Pancreas (tissue), 10 donors: ENCODE results near the gene PDE2A. TPM values are rescaled to one million over a fixed set of nuclear protein-coding genes. Genes with fewer than 3 reads are reported as not detected.
A peak's percentile ranks its signal among the peaks of the same experiment; 100 is the strongest.

ENCODE experiments used
- ATAC-seq, 4 donors: fragments of 200-7000 bp; cut with Tn5 transposase; one replicate each; pipeline versions ENCODE4 v1.8.0 to v1.9.1; 2020; ENCODE audit warnings: mild to moderate bottlenecking in 4 of 4, moderate library complexity in 4 of 4
- DNase-seq, 6 donors: peaks; one replicate each; pipeline ENCODE4 v3.0.0-alpha.2; 2020
- FAIRE-seq: peaks from 2 replicates; lab custom pipeline; 2012; peaks lifted over from hg19 to GRCh38; lab: Jason Lieb, UNC
- H3K27ac ChIP-seq, 4 donors: fragments of 200-600 bp; sonication (generic); 1 replicate in 3 of 4; 2 replicates in 1 of 4; pipeline versions ENCODE4 v1.5.0 to v1.8.0; 2020
- H3K27me3 ChIP-seq, 4 donors: fragments of 200-600 bp; one replicate each; pipeline ENCODE4 v1.8.0; 2021
- H3K36me3 ChIP-seq, 3 donors: fragments of 200-600 bp; sonication (generic) in 1 of 3; one replicate each; pipeline versions ENCODE4 v1.5.0 to v1.8.0; 2020 to 2021
- H3K4me1 ChIP-seq, 3 donors: fragments of 200-600 bp; one replicate each; pipeline ENCODE4 v1.8.0; 2021
- H3K4me3 ChIP-seq, 4 donors: fragments of 200-600 bp; sonication (generic) in 2 of 4; one replicate each; pipeline versions ENCODE4 v1.5.0 to v1.8.0; 2020 to 2021
- H3K9me3 ChIP-seq, 4 donors: fragments of 200-600 bp; one replicate each; pipeline ENCODE4 v1.8.0; 2021
- CTCF ChIP-seq, 4 donors: fragments of 200-600 bp; sonication (generic) in 3 of 4; IDR thresholded peaks; one replicate each; pipeline versions ENCODE4 v1.5.0 to v1.8.0; 2021; ENCODE audit warnings: antibody characterized with exemption in 4 of 4
- WGBS, 2 donors: extraction: QIAGEN DNeasy Blood & Tissue Kit; methylation state at CpG; one replicate each; pipeline ENCODE4 v1.1.7; 2013; 5-methylcytosine and 5-hydroxymethylcytosine counted together
- intact Hi-C, 3 donors: fragments of 100-400 bp; cut with DNase I; formaldehyde crosslinking; loops; one replicate each; pipeline versions ENCODE4 v1.11.1 to v1.14.2; 2022
- polyA plus RNA-seq, 2 donors: library from polyadenylated mRNA; stranded (reverse); fragments of 200-250 nt; gene quantifications; one replicate each; pipeline ENCODE4 v1.2.3, GENCODE V29; 2013
- total RNA-seq, 6 donors: library from RNA; stranded (reverse); fragmentation: NEBNext Ultra II Directional in 4 of 6; extraction: Animal tissue kit (Norgen Biotek cat#: 25700) in 4 of 6; gene quantifications; one replicate each; pipeline versions ENCODE4 v1.2.1 to v1.2.4, GENCODE V29; 2021 to 2023
- donor health status: healthy with polysubstance abuse.
- donor health status: DM: no; HTN: no; CAD: no; lungs with moderate emphysema.
- donor health status: DM: no; HTN: no; CAD: no.
- donor health status: control.
- donor health status: control.
- donor health status: Bipolar disorder and iron deficiency.
- donor health status: DM: yes; HTN: yes; CAD: no.
- donor health status: DM: no; HTN: no; CAD: no.
- donor health status: DM: no; HTN: no; CAD: no.
- donor health status: DM: yes; HTN: yes; CAD: no.

Gene PDE2A
- total and polyA plus RNA-seq, 8 donors: 2.1 to 16.3 (median 4.1) TPM

DNA sequence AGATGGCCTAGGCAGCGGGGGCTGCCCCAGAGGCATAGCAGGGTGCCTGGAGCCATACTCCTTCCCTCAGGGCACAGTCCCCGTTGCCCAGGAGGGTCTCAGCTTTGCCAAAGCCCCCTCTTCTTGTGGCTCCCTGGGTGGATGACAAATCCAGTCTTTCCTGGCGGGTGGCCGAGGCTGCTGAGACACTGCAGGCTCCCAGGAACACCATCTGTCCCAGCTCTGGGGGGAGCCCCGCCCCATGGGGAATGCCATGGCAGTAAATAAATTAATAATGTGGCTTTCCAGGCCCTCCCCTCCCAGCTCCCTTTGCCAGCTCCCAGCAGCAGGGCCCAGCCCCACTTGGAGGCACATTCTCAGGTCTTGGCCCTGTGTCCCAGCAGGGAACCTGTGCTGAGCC is 45.0 kb downstream of the PDE2A start:
- Histone ChIP-seq H3K36me3 (no peaks in the 10 kb centered on the region), H3K4me3 (no peak overlapping the region), H3K27me3 (no peaks in the 10 kb centered on the region), H3K4me1 (peaks cover 0 to 5% (median 0%) of the 10 kb centered on the region in 3 donors), H3K9me3 (no peaks in the 10 kb centered on the region), H3K27ac (no peak overlapping the region)
- intact Hi-C loops: no loop called here
- no peak for TF ChIP-seq CTCF (IDR thresholded peaks at IDR 0.05)
- FAIRE-seq (no peak), DNase-seq (no peak), ATAC-seq (no peak)
- 89 to 94% methylated on average over 4 to 5 of the region's 5 CpGs for WGBS, 2 donors

GRCh38 chr11:72627594-72628281 is 46.5 kb downstream of the PDE2A start:
- H3K36me3 ChIP-seq: no peaks in the 10 kb centered on the region
- intact Hi-C loops: no loop called here
- H3K4me1 ChIP-seq: peaks cover 0 to 5% (median 0%) of the 10 kb centered on the region in 3 donors
- no peaks in the 10 kb centered on the region for H3K27me3 ChIP-seq
- ATAC-seq (no peak), FAIRE-seq (no peak), DNase-seq (no peak)
- no peak for TF ChIP-seq CTCF (IDR thresholded peaks at IDR 0.05)
- no peaks in the 10 kb centered on the region for H3K9me3 ChIP-seq
- WGBS, 2 donors: 83 to 95% methylated on average over 7 of the region's 7 CpGs
- H3K27ac ChIP-seq: no peak overlapping the region
- H3K4me3 ChIP-seq: no peak overlapping the region

DNA sequence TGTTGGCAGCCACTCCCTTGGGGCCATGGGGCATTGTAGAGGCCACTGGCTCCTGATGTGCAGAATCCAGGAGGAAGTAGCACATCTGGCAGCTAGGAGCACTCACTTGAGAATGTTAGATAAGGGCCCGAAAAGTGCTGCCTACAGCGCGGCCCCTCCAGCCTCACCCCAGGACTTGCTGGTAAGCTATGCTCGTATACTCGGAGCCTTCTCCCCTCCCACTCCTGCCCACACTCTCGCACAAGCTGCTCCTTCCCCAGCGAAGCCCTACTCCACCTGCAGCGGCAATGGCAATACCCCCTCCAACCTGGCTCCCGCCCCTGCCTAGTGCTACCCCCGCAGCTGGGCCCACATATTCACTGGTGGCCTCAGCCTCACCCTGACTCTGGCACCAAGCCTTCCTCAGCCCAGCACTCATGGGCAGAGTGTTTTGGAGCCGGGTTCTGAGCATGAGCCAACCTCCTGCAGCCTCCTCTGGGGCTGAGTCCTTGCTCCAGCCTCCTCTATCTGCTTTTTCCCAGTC is 47.7 kb downstream of the PDE2A start:
- 77 to 86% methylated on average over 11 of the region's 11 CpGs for WGBS, 2 donors
- Histone ChIP-seq H3K27me3 (no peaks in the 10 kb centered on the region), H3K4me1 (peaks cover 0 to 5% (median 0%) of the 10 kb centered on the region in 3 donors), H3K4me3 (no peak overlapping the region), H3K36me3 (no peaks in the 10 kb centered on the region), H3K27ac (no peak overlapping the region), H3K9me3 (no peaks in the 10 kb centered on the region)
- no peak for DNase-seq
- no peak for FAIRE-seq
- intact Hi-C loops: no loop called here
- no peak for TF ChIP-seq CTCF (IDR thresholded peaks at IDR 0.05)
- no peak for ATAC-seq

DNA sequence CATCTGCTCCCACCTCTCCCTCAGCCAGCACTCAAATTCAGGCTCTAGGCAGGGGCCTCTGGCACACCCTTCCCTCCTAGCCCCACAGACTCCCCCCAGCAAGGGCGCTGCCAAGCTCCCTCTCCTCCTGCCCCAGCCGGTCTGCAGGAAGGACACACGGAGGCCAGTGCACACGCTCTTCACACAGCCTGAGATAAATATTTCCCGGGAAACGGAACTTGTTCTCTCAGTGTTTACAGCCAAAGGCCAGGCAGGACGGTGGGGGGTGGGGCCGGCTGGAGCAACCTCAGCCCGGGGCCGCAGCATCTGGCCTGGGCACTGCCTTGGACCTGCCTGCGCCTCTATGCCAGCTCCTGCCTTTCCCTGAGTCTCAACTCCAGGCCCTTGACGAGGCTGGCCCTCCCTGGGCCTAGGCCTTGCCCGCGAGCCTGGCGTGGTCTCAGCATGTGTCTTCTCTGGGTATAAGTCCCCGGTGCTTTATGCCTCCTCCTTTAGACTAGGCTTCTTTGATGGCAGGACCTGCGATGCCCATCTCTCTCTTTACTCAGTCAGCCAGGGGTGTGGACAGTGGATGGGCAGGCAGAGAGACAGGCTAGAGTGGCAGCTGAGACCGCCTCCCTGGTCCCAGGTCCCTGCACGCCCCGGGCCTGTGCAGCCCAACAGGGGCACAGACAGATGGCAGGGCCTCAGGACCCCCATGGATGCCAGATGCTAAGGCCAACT is 48.4 kb downstream of the PDE2A start:
- Histone ChIP-seq H3K4me1 (peaks cover 0 to 5% (median 0%) of the 10 kb centered on the region in 3 donors), H3K9me3 (no peaks in the 10 kb centered on the region), H3K27ac (peak overlapping the region in 2 of 4 donors; percentile 15 to 23), H3K36me3 (no peaks in the 10 kb centered on the region), H3K4me3 (no peak overlapping the region), H3K27me3 (no peaks in the 10 kb centered on the region)
- DNase-seq (peak in 5 of 6 donors; percentile 33 to 72 (median 65)), FAIRE-seq (no peak), ATAC-seq (peak; percentile 86 to 92 (median 90))
- TF ChIP-seq CTCF (IDR thresholded peaks at IDR 0.05): no peak
- intact Hi-C loops: no loop called here
- WGBS, 2 donors: 35 to 39% methylated on average over 20 of the region's 20 CpGs
